GM13977 (cell line): ENCODE measurements around the gene ADGRB2.

Source experiments
- DNase-seq: peaks from one replicate; pipeline ENCODE4 v3.0.0; 2012; ENCODE audit warnings: low spot score
- in situ Hi-C: fragments of 300-500 bp; cut with MboI; formaldehyde crosslinking; loops from one replicate; pipeline ENCODE4 v1.12.0; 2022; ENCODE audit warnings: low sequenced_read_pairs, low pct_unique_long_range_greater_than_20kb, mixed read lengths, inconsistent platforms; ENCODE audit not compliant: unreplicated experiment
- TF ChIP-seq, protein P1 (sequence below): IDR thresholded peaks from 2 replicates; pipeline ENCODE4 v1.5.1; 2012; ENCODE audit warnings: mild to moderate bottlenecking, control low read depth; ENCODE audit not compliant: insufficient read depth; ENCODE audit errors: extremely low read depth, missing control alignments

The ADGRB2 gene

GRCh38 chr1:31778763-31779488 is 14.8 kb upstream of the ADGRB2 start:
- no peak for DNase-seq
- in situ Hi-C loops = loop anchor here (10.0 kb wide), 1 partner anchor 114 kb away; no protein-coding TSS in a partner anchor
- TF ChIP-seq, protein P1, sequence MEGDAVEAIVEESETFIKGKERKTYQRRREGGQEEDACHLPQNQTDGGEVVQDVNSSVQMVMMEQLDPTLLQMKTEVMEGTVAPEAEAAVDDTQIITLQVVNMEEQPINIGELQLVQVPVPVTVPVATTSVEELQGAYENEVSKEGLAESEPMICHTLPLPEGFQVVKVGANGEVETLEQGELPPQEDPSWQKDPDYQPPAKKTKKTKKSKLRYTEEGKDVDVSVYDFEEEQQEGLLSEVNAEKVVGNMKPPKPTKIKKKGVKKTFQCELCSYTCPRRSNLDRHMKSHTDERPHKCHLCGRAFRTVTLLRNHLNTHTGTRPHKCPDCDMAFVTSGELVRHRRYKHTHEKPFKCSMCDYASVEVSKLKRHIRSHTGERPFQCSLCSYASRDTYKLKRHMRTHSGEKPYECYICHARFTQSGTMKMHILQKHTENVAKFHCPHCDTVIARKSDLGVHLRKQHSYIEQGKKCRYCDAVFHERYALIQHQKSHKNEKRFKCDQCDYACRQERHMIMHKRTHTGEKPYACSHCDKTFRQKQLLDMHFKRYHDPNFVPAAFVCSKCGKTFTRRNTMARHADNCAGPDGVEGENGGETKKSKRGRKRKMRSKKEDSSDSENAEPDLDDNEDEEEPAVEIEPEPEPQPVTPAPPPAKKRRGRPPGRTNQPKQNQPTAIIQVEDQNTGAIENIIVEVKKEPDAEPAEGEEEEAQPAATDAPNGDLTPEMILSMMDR = no peak

DNA sequence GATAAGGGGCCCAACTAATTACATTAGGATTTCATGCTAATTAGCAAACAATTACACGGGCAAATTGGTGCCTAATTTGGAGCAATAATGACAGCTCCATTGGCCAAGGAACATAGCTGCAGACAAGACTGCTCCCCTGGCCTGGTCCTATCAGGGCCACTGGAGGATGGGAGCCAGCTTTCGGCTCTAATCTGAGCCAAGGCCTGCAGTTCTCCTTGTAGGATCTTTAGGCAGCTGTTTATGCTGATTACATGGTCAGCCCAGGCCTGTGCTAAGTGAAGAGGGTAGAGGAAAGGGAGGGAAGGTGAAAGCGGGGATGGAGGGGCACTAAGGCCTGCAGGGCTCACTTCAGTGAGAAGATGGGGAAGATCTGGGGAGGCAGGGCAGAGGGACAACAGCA is 12.4 kb upstream of the ADGRB2 start:
- TF ChIP-seq, protein P1 = no peak
- DNase-seq = no peak
- in situ Hi-C loops = loop anchor here (10.0 kb wide), 1 partner anchor 112 kb away; no protein-coding TSS in a partner anchor

DNA sequence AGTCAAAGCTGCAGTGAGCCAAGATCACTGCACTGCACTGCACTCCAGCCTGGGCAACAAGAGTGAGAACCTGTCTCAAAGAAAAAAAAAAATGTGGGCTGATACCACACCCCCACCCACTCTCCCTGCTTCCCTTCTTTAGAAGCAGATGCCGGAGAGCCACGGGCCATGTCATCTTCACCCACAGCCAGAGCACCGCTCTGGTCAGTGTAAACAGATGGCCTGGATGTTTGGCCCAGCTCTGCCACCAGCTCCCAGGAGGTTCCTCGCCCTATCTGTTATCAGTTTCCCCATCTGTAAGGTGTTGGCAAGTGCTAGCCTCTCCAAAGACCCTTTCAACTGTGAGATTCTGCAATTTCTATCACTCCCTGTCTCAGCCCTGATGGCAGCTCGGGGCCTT is 11.9 kb upstream of the ADGRB2 start:
- DNase-seq = no peak
- in situ Hi-C loops = loop anchor here (10.0 kb wide), 1 partner anchor 111 kb away; no protein-coding TSS in a partner anchor
- TF ChIP-seq, protein P1 = no peak

DNA sequence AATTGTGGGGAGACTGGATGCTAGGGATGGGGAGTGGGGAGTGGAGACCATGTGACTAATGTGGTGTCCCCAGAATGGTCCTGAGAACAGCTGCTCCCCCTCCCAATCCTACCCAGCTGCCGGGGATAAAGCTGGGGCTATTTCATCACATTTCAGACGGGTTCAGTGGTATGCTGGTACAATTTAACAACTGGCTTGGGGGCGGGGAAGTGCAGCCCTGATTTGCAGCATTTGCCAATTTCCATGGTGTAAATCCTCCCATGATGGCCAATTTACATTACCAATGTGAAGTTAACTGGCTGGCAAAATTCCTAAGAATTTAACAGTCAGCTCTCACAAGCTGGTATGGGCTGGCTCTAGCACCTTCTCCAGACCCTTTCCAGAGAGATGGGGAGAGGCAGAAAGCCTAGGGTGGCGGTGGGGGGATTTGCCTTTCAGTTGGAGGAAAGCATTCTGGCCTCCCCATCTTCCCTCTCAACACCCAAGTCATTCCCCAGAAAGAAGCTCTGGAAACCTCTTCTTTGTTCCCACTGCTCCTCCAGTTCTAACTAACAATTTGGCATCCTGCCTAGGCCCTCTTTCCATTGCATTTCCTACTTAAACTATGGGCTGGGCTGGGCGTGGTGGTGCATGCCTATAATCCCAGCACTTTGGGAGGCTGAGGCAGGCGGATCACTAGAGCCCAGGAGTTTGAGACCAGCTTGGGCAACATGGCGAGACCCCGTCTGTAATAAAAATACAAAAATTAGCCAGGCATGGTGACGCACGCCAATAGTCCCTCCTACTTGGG is 11.3 kb upstream of the ADGRB2 start:
- no peak for DNase-seq
- TF ChIP-seq, protein P1 = no peak
- in situ Hi-C loops = loop anchor here (10.0 kb wide), 1 partner anchor 111 kb away; no protein-coding TSS in a partner anchor

DNA sequence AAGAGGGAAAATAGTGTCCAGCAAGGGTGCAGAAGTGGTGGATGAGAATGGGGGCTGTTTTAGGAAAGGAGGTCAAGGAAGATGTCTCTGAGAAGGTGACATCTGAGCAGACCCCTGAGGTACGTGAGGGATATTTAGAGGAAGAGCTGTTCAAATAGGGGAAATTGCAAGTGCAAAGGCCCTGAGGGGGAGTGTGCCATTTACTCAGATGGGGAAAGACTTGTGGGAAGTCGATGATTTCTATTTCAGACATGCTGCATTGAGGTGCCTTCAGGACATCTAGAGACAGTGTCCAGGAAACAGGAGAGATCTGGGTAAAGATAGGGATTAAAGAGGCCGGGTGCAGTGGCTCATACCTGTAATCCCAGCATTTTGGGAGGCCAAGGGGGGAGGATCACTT is 10.4 kb upstream of the ADGRB2 start:
- no peak for DNase-seq
- TF ChIP-seq, protein P1 = no peak
- in situ Hi-C loops = loop anchor here (10.0 kb wide), 1 partner anchor 110 kb away; no protein-coding TSS in a partner anchor

- no peak for DNase-seq
- in situ Hi-C loops = loop anchor here (10.0 kb wide), 1 partner anchor 109 kb away; no protein-coding TSS in a partner anchor
- TF ChIP-seq, protein P1 = no peak
Observed at GRCh38 chr1:31773861-31774260, 9.7 kb upstream of the ADGRB2 start.
